Measurements from ENCODE around the gene RPS6KA4.

RPS6KA4 gene

DNA sequence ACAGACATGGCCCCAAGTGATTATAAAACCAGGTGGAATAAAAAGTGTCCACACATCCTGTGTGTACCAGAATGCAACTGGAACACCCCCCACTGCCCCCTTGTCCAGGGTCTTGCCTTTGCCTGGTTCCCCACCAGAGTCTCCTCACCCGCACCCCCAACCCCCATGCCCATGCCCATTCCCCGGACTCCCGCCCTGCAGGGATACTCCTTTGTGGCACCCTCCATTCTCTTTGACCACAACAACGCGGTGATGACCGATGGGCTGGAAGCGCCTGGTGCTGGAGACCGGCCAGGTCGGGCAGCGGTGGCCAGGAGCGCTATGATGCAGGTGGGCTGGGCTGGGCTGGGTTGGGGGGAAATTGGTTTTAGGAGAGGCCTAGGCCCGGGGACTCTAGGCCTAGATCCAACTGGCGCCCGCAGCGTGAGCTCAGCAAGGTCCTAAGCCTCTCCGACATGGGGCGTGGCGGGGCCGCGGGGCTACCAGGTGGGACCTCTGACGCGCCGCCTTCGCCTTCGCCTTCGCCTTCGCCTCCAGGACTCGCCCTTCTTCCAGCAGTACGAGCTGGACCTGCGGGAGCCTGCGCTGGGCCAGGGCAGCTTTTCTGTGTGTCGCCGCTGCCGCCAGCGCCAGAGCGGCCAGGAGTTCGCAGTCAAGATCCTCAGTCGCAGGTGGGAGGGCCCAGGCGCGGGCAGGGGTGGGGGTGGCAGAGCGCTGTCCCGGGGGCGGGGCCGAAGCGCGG is 9.1 kb downstream of the RPS6KA4 start:
- DNase-seq (ENCODE audit: low spot score): no peak

DNA sequence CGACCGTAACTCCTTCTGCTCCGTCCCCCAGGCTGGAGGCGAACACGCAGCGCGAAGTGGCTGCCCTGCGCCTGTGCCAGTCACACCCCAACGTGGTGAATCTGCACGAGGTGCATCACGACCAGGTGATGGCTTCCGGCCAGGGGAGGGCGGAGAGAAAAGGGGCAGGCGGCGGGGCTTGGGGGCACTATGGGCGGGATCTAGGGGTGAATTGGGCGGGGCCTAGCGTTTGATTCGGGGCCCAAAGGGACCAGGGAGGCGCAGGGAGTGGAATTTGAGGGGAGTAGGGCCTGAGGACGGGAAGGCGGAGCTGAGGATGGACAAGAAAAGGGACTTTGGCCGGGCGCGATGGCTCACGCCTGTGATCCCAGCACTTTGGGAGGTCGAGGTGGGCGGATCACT is 9.7 kb downstream of the RPS6KA4 start:
- no peak for DNase-seq (ENCODE audit: low spot score)

DNA sequence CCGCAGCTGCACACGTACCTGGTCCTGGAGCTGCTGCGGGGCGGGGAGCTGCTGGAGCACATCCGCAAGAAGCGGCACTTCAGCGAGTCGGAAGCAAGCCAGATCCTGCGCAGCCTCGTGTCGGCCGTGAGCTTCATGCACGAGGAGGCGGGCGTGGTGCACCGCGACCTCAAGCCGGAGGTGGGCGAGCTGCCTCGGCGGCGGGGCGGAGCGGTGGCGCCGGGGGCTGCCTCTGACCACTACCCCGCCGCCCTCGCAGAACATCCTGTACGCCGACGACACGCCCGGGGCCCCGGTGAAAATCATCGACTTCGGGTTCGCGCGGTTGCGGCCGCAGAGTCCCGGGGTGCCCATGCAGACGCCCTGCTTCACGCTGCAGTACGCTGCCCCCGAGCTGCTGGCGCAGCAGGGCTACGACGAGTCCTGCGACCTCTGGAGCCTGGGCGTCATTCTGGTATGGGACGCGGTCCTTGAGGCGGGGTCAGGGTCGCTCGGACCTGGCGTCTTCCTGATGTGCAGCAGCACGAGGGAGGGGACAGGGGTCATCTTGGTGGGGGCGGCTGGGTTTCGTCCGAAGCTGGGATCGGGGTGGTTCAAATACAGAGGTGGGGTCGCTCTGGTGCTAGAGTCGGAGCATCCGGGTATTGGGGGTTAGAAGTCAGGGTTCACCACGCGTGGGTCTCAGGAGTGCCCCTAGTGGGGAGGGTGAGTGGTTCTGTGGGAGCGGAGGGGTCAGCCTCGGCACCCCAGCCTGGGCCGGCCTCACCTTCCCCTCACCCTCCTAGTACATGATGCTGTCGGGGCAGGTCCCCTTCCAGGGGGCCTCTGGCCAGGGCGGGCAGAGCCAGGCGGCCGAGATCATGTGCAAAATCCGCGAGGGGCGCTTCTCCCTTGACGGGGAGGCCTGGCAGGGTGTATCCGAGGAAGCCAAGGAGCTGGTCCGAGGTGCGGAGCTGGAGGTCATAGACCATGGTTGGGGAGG is 10.8 kb downstream of the RPS6KA4 start:
- no peak for DNase-seq (ENCODE audit: low spot score)

DNA sequence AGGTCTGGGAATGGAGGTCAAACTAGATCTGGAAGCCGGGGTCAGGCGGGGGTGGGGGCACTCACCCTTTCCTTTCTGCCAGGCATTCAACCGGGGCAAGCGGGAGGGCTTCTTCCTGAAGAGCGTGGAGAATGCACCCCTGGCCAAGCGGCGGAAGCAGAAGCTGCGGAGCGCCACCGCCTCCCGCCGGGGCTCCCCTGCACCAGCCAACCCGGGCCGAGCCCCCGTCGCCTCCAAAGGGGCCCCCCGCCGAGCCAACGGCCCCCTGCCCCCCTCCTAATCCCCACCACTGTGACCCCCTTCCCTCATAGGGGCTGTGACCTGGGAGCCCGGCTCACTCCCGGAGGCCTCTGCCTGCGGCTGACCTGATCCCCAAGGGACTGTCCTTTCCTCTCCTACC is 12.2 kb downstream of the RPS6KA4 start:
- DNase-seq (ENCODE audit: low spot score): no peak

DNA sequence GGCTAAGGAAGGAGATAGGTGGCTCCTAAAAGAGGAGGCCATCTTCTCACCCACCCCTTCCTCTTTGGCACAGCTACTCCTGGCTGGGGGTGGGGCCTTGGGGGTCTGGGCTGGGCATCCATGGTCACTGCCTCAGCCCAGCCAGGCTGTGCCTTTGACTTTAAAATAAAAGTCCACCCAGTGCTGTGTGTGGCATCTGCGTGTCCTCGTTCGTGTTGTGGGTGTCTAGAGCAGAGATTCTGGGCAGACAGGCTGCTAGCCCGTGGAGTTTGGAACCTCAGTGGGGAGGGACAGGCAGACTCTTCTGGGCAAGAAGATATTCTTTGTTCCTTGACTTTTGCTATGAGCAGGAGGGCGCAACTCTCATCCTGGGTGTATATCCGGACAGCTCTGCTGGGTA is 13.1 kb downstream of the RPS6KA4 start:
- DNase-seq (ENCODE audit: low spot score): no peak

DNA sequence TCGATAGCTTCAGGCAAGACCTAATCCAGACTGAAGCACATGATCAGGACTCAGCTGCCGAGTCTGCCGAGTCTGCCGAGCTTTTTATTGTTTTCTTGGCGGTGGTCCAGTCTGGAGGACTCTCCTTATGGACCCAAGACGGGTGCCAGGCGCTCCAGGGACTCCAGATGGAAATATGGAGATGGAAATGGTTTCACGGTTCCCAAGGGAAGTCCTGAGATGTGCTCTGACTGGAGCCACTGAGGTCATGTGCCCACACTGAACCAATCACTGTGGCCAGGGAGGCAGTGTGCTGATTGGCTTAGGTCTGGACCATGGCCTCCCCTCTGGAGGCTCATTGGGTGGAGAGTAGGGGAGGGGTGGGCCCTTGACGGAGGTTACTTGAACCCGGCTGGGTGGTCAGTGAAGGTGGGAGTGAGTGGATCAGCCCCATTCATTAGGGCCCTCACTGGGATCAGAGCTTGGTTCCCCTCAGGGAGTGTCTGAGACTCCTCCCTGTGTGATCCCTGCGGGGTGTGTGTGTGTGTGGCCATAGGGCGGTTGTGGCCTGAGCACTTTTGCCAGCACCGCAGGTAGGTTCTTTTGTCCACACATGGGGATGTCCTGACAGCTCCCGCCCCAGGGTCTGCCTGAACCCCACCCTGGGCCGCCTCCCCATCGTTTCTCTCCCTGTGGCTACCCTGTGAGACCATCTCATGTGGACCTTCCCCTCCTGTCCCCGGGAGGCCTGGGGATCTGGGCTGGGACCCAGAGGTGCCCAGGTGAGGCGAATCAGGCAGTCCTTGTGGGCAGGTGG is 14.0 kb downstream of the RPS6KA4 start:
- no peak for DNase-seq (ENCODE audit: low spot score)

DNA sequence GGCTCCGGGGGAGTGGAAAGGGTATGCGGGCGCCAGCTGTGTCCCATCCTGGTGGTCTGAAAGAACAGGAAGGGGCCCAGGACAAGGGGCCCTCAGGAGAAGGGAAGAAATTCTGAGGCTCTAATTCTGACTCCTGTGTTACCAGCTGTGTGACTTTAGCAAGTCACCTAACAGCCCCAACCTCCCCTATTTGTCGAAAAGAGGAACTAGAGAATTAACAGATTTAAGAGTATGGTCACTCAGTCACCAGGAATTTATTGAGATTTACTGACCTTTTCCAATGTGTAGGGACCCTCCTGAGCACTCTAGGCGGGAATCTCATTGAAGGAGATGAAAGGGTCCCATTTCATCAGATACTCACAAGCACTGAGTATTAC is 14.6 kb downstream of the RPS6KA4 start:
- DNase-seq (ENCODE audit: low spot score): no peak

DNA sequence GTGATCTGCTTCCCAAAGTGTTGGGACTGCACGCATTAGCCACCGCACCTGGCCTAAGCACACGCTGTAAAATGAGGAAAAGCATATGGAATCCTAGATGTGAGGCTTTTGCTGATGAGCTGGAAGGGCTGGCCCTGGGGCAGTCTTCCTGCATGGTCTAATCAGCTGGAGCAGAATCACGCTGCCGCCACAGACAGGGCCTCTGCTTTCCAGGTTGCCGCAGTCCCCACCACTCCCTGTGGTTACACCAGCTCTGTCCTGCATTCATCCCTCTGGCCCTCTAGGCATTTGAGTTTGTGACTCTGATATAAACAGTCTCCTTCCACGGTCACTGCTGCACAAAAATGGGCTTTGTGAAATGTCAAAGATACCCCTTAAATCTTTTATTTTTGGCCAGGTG is 17.1 kb downstream of the RPS6KA4 start:
- DNase-seq (ENCODE audit: low spot score): no peak

DNA sequence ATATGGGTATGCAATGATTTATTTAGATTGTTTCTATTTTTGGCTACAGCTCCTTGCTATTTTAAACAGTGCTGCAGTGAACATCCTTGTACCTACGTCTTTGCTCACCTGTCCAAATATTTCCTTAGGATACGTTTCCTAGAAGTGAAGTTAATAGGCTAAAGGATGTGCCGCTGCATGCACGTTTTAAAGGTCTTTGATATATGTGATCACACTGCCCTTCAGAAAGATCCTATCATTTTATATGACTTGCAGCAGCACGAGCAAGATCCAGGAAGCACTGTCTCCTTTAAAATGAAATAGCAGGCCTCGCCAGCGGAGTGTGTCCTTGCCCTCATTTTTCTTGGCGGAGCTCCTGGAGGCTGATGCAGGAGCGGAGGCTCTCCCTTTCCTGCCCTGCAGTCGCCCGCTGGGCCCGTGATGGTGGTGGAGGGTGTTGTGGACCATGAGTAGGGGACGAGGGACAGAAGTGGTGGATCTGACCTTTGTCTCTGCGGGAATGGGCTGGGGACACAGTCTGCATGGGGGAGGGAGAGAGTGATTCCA is 19.4 kb downstream of the RPS6KA4 start:
- no peak for DNase-seq (ENCODE audit: low spot score)

DNA sequence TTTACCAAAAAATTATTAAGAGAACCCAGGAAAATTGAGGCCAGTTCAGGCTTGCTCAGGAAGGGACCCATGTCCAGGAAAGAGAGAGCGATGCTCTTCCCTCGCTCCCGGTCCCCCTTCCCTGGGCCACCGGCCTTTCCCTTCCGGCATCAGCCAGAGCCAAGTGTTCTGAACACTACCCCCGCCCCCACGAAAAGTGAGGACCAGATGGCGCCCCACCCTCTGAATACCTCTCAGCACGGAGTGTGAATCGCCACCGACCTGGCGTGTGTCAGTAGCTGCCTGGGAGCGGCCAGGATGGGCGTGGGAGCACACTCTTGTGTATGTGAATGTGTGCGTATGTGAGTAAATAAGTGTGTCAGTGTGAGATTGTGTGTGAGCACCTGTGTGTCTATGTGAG is 20.2 kb downstream of the RPS6KA4 start:
- no peak for DNase-seq (ENCODE audit: low spot score)

DNA sequence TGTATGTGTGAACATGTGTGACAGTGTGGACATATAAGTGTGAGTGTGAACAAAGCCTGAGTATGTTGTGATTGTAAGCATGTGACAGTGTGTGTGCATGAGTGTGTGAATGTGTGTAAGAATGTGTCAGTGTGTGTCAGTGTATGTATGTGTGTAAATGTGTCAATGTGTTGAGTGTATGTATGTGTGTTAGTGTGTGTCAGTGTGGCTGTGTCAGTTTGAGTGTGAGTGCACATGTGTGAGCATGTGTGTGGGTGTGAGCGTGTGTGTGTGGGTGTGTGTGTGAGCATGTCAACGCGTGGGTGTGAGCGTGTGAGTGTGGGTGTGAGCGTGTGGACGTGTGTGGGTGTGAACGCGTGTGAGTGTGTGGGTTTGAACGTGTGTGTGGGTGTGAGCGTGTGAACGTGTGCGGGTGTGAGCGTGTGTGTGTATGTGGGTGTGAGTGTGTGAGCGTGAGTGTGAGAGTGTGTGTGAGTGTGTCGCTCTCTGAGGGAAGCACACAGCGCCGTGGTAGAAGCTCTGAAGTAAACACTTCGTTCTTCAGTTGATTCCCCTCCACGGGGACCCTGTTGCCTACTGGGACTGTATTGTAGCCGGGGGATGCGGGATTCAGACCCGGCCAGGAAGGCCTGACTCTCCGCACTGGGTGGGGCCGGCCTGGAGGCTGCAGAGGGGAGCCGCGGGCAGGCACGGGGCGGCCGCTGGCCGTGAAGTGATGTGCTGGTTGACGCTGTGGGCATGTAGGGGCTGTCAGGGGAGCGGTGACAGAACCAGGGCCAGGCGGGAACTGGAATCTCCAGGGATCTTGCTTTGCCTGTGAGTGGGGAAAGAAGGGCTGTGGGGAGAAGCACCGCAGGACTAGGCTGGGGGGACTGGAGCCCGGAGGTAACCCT is 21.1 kb downstream of the RPS6KA4 start:
- no peak for DNase-seq (ENCODE audit: low spot score)

DNA sequence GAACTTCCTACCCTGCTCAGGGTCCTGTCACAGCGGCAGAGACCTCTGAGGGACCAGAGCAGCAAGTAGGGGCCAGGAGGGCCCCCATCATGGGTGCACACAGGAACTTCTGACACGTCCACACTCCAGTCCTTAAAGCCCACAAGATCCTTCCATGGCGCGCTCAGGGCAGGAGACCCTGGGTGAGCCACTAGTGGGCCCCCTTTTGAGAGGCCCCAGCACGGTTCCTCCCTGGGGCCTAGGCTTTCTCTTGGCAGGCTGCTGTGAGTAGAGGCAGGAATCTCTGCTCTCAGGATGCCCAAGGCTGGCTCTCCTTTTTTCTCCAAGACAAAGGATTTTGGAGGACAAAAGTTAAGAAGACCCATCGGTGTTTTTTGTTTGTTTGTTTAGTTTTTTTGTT is 22.4 kb downstream of the RPS6KA4 start:
- no peak for DNase-seq (ENCODE audit: low spot score)

DNA sequence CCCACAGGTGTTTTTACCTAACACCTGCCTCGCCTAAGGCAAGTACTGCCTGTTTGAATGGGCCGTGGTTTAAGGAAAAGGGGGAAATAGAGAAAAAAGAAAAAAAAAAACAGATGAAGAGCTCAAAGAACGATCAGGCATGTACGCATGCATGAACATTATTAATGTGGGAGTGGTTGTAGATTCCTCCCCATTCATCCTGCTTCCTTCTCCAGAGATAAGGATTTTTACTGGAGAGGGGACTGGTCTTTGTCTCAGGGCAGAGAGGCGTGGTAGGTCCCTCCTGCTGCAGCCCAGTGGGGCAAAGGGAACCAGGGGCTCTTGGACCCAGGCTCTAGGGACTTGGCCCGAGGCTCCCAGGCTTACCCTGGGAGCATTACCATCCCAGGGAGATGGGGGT is 23.1 kb downstream of the RPS6KA4 start:
- no peak for DNase-seq (ENCODE audit: low spot score)

DNA sequence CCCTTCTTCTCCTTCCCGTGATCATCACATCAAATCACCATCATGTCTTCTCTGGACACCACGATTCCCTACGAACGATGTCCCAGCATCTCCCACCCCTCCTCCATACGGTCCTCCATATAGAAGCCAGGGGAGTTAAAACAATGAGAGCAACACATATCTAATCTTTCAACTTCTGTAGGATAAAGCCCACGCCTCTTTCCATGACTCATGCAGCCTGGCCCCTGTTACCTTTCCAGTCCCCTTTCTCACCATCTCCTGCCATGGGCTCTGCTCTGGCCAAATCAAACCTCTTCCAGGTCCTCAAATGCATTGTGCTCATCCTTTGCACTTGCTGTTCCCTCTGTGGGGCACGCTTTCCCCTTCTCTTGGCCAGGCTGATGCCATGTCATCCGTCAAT is 23.6 kb downstream of the RPS6KA4 start:
- DNase-seq (ENCODE audit: low spot score): no peak

DNA sequence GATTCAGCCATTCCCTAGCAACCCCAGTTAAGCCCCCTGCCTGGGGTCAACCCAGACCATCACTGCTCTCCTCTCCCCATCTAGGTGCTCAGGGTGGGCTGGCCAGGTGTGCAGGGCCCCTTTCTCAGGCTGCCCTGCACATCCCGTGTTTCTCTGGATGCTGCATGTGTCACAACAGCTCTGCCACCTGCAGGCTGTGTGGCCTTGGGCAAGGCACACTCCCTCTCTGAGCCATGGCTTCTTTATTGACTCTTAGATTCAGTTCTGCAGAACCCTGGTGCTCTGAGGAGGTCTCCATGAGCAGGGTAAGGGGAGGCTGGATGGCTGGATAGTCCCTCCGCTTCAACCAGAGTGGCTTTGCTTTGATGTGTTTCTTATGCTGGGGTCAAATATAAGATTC is 24.6 kb downstream of the RPS6KA4 start:
- no peak for DNase-seq (ENCODE audit: low spot score)

DNA sequence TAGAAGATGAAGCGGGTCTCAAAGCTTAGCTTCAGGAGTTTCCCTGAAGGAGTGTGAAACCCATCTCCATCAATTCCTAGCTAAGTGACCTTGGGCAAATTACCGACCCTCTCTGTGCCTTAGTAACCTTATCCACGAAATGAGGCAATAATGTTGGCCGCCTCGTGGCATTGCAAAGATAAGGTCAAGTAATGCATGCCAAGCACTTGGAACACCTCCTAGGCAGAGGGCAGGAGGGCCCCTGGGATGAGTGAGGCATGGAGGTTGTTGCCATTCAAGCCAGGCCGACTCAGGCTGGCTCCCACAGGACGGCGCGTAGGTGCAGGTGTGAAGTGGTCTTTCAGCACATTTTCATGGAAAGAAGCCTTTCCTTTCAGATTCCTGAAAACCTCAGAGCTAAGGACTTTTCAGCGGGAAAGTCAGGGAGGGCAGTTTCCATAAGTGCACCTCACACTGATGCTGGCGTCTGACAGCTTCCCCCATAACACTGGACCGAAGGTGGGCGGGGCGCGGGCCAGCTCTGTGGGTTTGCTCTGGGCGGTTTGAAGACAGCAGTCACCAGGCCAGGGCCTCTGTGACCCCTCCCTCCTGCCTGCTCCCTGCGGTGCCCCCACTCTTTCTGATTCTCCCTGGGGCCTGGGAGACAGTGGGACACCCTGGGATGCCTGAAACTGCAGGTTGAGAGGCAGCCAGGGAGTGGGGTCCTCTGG is 25.2 kb downstream of the RPS6KA4 start:
- no peak for DNase-seq (ENCODE audit: low spot score)

DNA sequence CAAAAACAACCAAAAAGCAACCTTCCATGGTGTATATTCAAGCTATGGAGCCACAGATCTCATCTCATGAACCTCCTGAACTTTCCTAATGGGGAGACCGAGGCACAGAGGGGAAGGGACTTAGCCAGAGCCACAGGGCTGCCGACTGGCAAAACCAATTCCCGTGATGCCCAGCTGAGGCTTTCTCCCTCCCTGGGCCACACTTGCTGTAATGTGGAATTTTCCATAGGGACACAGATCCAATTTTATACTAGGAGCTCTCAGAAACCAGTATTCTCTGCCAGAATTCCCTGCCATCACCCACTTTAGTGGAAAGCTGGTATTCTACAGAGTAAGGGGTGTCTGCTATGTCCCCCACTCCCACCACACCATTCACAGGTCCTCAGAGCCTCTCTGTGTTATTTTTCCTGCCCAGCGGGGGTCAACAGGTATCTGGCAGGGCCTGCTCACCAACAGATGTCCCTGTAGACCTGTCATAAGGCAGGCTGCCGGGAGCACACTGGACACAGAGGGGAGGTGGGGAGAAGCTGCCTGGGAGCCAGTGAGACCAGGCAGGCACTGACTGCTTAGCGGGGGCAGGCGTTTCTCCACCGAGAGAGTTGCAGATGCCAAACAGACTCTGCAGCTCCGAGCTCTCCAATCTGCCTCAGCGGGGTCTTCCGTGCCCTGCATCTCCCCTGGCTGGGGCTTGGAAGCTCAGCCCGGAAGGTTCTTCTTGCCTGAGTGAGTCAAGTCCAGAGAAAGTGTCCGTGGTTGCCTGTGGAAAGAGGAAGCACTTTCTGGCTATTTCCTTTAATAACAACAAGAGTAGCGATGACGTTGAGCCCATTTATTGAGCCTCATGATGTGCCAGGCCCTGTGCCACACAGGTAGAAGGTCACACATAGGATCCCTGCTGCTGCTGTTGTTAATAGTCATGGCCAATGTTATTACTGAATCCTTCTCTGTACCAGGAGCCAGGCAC is 26.3 kb downstream of the RPS6KA4 start:
- no peak for DNase-seq (ENCODE audit: low spot score)

DNA sequence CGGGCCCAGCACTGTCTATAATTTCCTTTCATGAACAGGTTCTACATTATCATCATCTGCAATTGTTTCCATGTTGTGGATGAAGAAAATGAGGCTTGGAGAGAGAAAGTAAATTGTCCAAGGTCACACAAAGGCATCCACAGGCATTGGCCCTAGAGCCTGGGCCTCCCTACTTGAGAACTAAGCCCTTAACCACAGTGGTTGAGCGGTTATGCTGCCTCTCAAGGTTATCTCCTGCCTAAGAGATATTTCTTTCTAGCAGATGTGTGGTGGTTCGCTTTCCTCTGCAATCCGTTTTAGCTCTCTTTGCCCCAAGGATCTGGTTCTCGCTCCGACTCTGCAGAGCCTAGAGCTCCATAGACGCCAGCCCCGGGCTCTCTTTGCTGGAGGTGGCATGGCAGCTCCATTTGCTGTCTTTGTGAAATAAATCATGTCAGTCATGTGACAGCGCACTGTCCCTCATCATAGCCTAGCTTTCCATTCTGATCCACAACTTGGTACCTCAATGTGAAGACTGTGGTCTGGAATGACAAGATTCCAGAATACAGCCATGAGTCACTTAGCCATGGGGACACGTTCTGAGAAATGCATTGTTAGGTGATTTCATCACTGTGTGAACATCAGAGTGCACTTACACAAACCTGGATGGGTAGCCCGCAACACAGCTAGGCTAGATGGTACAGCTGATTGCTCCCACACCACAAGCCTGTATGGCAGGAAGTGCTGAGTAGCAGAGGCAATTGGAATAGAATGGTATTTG is 27.2 kb downstream of the RPS6KA4 start:
- DNase-seq (ENCODE audit: low spot score): no peak

DNA sequence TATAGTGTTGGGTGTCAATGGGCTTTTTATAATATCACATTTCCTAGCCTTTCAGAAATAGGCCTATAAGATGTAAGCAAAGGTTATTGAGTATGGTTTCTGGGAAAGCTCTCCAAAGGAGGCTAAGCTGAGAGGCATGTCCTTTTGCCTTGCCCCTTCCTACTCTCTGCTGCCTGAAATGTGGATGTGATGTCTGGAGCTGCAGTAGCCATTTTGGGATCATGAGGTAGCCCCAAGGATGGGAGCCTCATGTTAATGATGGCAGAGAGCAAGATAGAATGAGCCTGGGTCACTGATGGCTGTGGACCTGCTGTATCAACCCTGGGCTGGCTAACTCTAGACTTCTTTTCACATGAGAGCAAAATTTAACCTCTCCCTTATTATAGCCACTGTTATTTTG is 29.0 kb downstream of the RPS6KA4 start:
- no peak for DNase-seq (ENCODE audit: low spot score)

All from CD4-positive, alpha-beta T cell treated with Interleukin-15 for 4 hours (primary cell).